ENCODE data around the gene GCLC. TPM values are rescaled to one million over a fixed set of nuclear protein-coding genes. Genes with fewer than 3 reads are reported as not detected.

Gene GCLC
- total RNA-seq = 84.1 and 123 TPM in 2 replicates

DNA sequence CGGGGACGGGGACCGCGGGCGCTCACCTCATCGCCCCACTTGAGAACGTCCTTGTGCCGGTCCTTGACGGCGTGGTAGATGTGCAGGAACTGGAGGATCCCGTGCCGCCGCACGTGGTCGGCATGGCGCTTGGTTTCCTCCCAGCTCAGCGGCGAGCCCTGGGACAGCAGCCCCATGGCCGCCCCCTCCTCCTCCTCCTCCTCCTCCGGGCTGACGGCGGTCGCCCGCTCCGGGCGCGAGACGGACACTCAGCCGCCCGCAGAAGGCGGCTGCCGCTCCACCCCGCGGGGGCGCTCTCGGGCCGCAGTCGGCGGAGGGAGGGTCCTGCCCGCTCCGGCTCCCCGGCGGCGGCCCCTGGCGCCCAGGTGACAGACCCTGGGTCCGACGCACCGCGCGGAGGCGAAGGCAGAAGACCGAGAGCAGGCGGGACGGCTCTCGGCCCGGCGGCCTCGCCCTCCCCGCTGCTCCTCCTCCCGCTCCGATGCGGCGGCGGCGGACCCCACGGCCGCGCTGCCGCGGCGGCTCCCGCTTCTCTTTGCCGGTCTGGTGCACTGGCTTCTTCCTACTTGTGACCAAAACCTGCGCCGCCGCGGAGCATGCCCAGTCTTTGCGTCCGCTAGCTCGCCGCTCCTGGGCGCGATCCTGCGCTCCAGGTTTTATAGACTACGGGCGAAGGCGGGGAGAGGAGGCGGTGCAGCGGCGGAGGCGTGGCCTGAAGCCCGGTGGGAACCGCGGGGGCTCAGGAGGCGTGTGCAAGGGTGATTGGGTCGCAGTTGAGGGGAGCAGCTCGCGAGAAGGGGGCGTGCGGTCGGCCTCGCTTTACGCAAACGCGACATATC, at the start of gene GCLC:
Gene GCLC (minus strand): TSS at position 632 of the 839 bp plus-strand sequence. CDS start 456 bp downstream, at position 176.

Other genes with a start within 250 kb of the GCLC start
- gene ELOVL5, start 196.2 kb downstream of the GCLC start, total RNA-seq = 84.6 and 91.1 TPM in 2 replicates
- gene KLHL31, start 120.7 kb upstream of the GCLC start, total RNA-seq = under 0.01 and 0.12 TPM in 2 replicates
- 6.8 and 11.6 TPM in 2 replicates for gene LRRC1, start 249.9 kb upstream of the GCLC start, total RNA-seq